Measurements from ENCODE around the gene BRPF3.
"Not testable (repeated sequence)": the region's sequence is repeated elsewhere in the genome, so short reads cannot be mapped to it uniquely, and the experiment has no call there.

BRPF3 gene

DNA sequence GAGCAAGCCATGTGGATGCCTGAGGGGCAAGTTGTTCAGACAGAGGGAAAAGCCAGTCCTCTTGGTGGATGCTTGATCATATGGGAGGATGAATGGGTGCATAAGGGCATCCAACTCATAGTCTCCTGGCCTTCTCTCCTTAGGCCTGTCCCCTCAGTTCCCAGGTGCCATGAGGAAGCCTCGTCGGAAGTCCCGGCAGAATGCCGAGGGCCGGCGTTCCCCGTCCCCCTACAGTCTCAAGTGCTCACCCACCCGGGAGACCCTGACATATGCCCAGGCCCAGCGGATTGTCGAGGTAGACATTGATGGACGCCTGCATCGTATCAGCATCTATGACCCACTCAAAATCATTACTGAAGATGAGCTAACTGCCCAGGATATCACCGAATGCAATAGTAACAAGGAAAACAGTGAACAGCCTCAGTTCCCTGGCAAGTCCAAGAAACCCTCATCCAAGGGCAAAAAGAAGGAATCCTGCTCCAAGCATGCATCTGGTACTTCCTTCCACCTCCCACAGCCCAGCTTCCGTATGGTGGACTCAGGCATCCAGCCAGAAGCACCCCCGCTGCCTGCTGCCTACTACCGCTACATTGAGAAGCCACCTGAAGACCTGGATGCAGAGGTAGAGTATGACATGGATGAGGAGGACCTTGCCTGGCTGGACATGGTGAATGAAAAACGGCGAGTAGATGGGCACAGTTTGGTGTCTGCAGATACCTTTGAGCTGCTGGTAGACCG lies 3.8 kb downstream of the BRPF3 start:
- no peak for DNase-seq (ENCODE audit: low read depth in 1 of 2, low spot score in 1 of 2)

DNA sequence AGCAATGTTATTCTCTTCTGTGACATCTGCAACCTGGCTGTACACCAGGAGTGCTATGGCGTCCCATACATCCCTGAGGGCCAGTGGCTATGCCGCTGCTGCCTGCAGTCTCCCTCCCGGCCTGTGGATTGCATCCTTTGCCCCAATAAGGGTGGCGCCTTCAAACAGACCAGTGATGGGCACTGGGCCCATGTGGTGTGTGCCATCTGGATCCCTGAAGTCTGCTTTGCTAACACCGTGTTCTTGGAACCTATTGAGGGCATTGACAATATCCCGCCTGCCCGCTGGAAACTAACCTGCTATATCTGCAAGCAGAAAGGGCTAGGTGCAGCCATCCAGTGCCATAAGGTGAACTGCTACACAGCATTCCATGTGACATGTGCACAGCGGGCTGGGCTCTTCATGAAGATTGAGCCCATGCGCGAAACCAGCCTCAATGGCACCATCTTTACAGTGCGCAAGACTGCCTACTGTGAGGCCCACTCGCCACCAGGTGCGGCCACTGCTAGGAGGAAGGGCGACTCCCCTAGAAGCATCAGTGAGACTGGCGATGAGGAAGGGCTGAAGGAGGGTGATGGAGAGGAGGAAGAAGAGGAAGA lies 4.6 kb downstream of the BRPF3 start:
- DNase-seq (ENCODE audit: low read depth in 1 of 2, low spot score in 1 of 2): no peak

DNA sequence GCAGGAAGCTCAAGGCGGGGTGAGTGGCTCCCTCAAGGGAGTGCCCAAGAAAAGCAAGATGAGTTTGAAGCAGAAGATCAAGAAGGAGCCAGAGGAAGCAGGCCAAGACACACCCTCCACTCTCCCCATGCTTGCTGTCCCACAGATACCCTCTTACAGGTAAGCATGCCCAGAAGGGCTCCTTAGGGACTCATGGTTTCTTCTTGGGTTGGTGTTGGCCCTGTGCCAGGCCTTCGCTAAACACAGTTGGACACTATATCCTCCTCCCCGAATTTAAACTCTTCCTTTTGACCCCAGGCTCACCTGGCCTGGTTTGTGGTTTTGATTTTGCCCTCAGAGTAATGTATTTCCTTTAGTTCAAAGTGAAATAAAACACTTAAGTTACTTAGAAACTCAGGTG lies 5.1 kb downstream of the BRPF3 start:
- DNase-seq (ENCODE audit: low read depth in 1 of 2, low spot score in 1 of 2): no peak

DNA sequence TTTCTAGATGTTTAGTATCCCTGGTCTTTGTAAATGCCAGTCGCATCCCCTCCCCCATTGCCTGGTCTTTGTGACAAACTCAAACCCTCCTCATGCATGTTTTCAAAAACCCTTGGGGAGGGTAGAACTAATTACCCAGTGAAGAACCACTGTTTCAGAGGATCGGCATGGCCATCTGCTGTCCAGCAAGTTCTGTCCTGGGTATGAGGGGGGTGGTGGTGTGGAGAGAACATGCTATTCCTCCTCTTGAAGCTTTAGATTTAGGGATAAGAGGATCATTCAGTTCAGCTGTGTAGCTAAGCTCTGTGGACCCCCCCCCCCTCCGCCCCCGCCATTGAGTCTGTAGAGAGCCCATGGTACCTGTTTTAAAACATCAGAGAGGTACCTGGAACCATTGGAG lies 5.6 kb downstream of the BRPF3 start:
- no peak for DNase-seq (ENCODE audit: low read depth in 1 of 2, low spot score in 1 of 2)

DNA sequence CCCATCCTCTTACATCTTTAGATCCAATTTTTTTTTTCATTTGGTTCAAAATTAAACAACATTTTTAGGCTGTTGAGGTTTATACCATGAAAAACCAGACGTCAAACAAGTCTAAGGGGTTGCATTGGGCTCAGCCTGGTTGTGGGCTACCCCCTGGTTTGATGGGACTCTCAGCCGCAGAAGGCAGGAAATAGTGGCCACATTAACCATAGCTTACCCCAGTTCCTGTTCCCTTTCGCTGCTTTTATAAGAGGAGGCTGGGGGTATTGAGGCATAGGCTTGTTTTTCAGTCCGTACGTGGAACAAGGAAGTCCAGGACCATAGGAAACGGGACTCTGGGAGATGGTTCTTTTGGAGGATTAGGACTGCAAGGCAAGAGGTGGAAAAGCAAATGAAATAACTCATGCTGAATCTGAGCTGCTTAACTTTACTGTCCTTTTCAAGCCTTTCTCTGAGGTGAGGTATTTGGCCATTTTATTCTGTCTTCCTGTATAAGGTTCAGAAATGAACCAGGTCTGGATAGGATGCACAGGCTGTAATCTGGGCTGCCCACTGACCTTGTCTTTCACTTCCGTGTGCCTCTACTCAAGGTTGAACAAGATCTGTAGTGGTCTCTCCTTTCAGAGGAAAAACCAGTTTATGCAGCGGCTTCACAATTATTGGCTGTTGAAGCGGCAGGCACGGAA lies 7.7 kb downstream of the BRPF3 start:
- DNase-seq (ENCODE audit: low read depth in 1 of 2, low spot score in 1 of 2): no peak

DNA sequence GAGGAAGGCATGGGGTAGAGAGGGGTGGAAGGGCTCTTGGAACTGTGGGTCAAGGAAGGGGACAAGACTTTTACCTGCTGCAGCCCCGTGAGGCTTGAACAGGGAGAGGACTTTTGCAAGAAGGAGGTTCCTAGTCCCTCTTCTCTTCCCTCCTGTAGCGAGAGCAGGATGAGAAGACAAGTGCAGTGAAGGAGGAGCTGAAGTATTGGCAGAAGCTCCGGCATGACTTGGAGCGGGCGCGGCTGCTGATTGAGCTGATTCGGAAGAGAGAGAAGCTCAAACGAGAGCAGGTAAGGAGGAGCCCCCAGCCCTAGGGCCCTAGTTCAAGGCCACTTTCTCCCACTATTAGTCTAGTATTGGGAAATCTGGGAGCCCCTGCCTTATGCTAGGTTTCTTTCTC lies 10.6 kb downstream of the BRPF3 start:
- no peak for DNase-seq (ENCODE audit: low read depth in 1 of 2, low spot score in 1 of 2)

DNA sequence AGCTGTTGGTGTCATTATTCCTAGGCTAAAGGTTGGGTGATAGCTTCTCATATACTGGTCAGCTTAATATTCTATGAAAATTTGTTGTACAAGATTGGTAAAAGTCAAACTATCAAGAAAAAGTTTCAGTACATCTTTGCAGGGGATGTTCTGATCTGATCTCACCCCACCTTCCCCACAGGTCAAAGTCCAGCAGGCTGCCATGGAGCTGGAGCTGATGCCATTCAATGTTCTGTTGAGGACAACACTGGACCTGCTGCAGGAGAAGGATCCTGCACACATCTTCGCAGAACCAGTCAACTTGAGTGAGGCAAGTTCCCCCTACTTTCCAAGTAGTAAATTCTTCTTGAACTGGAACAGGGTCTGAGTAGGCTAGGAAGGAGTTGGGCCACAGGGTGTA lies 13.1 kb downstream of the BRPF3 start:
- DNase-seq (ENCODE audit: low read depth in 1 of 2, low spot score in 1 of 2): no peak

DNA sequence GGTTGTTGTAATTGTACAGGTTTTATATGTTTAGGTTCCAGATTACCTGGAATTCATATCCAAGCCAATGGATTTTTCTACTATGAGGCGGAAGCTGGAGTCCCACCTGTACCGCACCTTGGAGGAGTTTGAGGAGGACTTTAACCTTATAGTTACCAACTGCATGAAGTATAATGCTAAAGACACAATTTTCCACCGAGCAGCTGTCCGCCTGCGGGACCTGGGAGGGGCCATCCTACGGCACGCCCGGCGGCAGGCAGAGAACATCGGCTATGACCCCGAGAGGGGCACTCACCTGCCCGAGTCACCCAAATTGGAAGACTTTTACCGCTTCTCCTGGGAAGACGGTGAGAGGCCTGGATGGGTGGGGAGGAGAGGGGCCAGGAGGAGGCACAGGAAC lies 13.6 kb downstream of the BRPF3 start:
- no peak for DNase-seq (ENCODE audit: low read depth in 1 of 2, low spot score in 1 of 2)

DNA sequence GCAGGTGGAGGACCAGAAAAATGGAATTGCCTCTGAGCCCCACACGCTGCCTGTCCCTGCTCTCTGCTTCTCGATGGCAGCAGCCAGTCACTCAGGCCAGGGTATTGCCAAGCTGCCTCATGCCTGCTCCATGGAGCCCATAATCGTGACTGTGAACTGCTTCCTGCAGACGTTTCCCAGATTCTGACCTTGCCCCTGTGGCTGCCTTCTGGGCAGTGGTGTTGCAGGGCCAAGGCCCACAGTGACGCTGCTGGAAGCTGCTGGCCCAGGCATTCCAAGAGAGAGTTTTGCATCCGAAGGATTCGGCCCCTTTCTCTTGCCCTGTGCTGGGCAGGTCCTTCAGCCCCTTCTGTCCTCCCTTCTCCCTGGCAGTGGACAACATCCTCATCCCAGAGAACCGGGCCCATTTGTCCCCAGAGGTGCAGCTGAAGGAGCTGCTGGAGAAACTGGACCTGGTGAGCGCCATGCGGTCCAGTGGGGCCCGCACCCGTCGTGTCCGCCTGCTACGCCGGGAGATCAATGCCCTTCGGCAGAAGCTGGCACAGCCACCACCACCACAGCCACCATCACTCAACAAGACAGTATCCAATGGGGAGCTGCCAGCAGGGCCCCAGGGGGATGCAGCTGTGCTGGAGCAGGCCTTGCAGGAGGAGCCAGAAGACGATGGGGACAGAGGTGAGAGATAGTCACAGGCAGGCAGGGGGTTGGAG lies 14.5 kb downstream of the BRPF3 start:
- no peak for DNase-seq (ENCODE audit: low read depth in 1 of 2, low spot score in 1 of 2)

DNA sequence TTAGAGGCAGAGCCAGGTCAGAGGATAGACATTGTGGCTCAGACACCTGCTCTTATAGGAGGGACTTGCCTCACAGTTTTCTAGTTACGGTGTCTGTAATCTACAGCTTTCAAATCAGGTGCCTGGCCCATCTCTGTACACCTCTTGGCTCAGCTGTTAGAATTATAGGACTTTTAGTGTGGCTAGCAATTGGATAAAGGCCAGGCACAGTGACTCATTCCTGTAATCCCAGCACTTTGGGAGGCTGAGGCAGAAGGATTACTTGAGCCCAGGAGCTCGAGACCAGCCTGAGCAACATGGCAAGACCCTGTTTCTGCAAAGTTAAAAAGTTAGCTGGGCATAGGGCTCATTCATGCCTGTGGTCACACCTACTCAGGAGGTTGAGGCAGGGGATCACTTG lies 20.0 kb downstream of the BRPF3 start:
- no peak for DNase-seq (ENCODE audit: low read depth in 1 of 2, low spot score in 1 of 2)

DNA sequence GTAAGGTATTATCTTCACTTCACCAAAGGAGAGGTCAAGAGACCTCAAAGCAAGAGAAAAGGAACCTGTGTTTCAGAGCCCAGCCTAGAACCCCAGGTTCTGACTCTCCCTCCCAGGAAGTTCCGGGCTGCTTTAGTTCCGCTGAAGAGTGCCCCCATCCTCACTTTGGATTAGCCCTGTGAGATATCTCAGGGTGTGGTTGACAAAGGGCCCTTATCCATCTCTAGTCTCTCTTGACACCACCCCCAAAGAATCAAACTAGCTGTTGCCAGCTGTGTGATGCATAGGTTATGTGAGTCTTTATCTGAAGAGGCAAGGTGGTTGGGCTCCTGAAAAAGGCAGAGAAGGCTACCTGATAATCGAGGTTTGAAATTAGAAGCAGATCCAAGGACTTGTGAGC lies 20.6 kb downstream of the BRPF3 start:
- no peak for DNase-seq (ENCODE audit: low read depth in 1 of 2, low spot score in 1 of 2)

DNA sequence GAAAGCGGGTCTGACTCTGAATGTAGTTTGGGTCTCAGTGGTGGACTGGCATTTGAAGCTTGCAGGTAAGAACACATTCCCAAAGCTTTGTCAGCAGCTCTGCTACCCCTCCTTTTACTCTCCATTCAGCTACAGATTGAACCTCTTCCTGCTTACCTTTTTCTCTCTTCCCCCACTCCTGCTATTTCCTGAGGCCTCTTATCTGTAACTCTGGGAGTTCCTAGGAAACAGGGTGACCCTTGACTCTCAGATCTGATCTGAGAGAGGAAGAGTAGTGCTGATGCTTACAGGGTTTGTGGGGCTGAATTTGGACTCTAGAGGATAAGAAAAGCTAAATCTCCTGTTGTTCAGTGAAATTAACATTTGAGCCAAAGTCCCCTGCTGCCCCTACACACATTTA lies 21.4 kb downstream of the BRPF3 start:
- no peak for DNase-seq (ENCODE audit: low read depth in 1 of 2, low spot score in 1 of 2)

DNA sequence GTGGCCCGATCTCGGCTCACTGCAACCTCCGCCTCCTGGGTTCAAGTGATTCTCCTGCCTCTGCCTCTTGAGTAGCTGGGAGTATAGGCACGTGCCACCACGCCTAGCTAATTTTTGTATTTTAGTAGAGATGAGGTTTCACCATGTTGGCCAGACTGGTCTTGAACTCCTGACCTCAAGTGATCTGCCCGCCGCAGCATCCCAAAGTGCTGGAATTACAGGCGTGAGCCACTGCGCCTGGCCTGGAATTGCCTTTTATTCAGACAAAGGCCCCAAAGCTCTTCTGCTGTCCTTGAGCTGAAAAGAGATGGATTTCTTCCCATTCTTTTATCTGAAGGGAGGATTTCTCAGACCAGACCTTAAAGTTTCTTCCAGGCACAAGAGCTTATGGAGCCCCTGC lies 22.0 kb downstream of the BRPF3 start:
- not testable (repeated sequence) for DNase-seq (ENCODE audit: low read depth in 1 of 2, low spot score in 1 of 2)

DNA sequence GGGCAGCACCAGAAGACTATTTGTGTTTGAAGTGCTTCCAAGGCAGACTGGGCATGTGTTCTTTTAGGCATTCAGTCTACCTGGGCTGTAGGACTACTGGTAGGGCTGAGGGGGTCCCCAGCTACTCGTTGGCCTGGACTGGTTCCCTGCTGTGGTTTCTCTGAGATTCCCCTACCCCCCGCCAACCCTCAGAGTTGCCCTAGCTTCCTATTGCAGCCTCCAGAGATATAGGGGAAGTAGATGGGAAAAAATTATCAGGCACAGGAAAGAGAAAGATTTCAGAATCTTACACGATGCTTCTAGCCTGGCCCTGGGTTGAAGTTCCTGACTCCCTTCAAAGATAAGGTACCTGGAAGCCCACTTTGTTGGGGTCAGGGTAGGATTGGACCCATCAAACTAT lies 22.5 kb downstream of the BRPF3 start:
- DNase-seq (ENCODE audit: low read depth in 1 of 2, low spot score in 1 of 2): no peak

DNA sequence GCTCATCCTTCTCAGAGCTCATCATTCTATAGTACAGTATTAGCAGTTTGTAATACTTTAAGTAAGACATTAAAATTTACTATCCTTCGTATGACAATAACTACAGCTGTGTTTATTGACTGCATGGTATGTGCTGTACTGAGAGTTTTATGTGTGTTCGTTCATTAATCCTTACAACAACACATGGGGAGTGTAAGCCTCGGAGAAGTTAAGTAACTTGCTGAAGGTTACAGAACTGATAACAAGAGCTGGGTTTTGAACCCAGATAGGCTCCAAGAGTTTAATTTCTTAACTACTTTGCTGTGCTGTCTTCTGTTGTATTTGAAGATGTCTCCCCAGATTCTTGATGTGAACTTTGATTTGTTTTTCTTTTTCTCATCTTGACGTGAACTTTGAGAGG lies 23.7 kb downstream of the BRPF3 start:
- no peak for DNase-seq (ENCODE audit: low read depth in 1 of 2, low spot score in 1 of 2)

DNA sequence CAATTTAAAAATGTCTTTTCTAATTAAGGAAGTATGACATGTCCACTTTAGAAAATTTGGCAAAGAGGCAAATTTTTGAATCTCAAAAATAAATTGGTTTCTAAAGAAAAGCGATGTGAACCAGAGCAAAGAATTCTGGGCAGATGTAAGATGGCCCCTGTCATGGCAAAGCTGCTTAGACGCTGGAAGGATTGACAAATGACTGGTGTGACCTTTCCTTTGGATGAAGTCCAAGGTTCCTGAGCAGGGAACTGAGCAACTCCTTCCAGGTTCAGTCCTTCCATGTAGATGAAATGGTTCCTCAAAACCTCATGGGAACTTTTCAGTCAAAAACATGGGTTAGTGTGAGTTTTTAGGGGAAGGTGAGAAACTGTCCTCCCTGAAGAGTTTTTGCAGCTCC lies 25.1 kb downstream of the BRPF3 start:
- no peak for DNase-seq (ENCODE audit: low read depth in 1 of 2, low spot score in 1 of 2)

DNA sequence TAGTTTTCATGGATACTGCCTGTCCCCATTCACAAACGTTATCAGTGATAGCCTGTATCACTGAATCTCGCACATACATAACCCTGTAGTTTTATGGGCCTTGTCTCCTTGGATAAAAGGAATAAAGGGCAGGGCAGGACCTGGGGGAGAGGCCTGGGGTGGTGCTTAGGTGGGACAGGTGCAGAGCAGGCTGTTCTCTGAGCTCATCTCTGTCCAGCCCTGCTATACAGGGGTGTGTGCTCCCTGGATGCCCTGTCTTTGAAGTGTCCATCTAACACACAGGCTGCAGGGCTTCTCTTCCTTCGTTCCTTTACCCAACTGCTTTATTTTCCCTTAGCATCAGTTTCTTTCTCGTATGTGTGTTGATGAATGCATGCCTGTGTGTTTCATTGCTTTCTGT lies 26.4 kb downstream of the BRPF3 start:
- DNase-seq (ENCODE audit: low read depth in 1 of 2, low spot score in 1 of 2): no peak

DNA sequence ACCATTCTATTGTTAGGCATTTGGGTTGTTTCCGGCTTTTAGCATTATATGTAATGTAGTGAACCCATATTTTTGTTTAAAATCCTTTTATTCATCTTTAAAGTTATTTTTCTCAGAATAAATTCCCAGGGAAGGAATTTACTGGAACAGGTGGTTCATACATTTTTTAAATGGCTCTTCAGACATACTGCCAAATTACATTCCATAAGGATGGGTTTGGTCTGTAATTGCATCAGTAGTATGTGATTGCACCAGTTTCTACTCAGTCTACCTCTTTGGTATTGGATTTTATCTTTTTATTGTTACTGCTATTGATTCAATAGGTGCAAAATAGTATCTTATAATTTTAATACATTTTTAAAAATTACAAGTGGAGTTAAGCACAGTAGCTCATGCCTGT lies 27.2 kb downstream of the BRPF3 start:
- no peak for DNase-seq (ENCODE audit: low read depth in 1 of 2, low spot score in 1 of 2)

DNA sequence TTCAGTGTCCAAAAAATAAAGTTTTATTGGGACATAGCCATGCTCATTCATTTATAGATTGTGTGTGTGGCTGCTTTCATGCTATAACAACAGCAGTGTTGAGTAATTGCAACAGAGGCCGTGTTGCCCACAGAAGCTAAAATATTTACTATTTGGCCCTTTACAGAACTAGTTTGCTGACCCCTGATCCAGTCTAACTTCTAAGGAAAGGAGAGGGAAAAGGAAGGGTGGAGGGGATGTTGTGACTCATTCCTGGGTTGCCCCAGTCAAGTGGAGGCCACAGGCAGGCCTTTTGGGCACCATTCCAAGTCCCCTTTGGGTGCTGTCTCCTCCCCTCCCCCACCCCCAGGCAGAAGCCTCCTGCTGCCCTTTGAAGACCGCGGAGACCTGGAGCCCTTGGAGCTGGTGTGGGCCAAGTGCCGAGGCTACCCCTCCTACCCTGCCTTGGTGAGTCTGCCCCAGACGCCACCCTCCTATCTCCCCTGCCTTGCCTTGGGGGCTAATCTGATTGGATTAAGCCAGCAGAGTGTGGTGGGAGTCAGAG lies 28.4 kb downstream of the BRPF3 start:
- DNase-seq (ENCODE audit: low read depth in 1 of 2, low spot score in 1 of 2): no peak

DNA sequence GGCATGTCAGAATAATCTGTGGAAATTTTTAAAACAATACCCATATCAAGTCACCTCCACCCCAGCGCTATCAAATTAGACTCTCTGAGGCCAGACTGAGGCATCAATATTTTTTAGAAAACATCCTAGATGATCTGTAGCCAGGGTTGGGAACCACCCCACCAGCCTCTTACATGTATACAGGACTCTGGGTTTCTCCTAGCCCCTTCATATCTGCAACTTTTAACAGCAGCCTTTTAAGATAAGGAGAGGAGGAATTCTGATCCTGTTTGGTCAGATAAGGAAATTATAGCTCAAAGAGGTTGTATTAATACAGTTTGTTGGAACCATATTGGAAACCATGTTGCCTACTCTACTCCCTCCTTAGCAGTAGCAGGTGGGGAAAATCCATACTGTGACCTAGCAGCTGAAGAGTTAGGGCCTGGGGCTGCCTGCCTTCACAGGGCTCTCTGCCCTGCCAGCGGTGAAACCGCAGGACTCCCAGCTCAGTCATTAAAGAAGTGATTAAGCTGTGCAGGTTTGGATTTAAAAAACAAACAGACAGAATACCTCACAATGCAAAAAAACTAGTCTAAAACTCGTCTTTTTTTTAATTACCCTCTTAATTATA lies 30.0 kb downstream of the BRPF3 start:
- no peak for DNase-seq (ENCODE audit: low read depth in 1 of 2, low spot score in 1 of 2)

Data from activated T-helper 1 cell treated with anti-CD3 and anti-CD28 coated beads, Interleukin-2, amount 50 U/mL, for 16 hours (primary cell).